ENCODE data around the gene SIPA1L3.
"Not testable (repeated sequence)": the region's sequence is repeated elsewhere in the genome, so short reads cannot be mapped to it uniquely, and the experiment has no call there.

SIPA1L3 gene

DNA sequence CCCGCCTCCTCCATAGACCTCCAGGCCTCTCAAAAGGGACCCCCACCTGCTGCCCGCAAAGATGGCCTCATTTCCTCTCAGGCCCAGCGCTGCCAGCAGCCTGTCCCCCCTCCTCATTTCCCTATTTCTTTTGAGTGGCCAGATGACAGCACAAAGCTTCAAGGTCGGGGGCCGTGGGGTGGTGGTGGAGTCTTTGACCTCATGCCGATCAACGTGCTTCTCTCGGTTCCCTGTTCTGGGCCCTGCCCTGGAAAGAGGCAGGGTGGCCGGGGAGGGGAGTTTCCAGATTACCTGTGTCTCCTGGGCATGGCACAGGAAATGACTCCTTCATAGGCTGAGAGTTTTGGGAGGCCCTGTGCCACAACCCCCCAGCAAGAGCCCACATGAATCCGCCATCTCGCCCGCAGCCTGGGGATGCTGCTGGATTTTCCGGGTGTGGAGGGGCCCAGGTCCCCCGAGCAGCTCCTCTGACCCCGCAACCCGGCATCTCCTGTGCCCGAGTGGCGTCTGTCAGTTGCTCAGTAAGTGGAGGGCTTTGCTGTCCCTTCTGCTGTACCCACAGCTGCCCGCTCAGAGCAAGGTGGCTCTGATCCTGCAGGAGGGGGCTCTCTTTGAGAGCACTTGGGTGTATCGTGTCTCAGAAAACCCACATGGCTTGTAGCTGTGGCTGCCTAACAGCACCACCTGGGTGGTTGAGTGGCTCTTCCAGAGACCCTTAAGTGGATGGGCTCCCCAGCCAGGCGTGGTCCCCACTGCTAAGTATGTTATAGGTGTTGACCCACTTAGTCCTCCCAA lies 139.4 kb downstream of the SIPA1L3 start:
- DNase-seq = no peak

DNA sequence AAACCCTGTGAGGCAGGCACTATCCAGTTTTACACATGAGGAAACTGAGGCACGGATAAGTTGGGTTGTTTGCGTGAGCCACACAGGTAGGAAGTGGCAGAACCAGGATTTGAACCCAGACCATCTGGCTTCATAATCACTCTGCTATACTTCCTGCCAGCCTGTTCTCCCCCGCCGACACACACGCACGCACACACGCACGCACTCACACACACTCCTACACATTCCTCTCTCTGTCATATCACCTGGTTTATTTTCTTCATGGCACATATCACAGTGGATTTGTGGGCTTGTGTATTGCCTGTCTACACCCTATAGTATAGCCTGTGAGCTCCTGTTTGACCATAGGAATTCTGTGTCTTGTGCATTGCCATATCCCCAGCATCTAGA lies 140.0 kb downstream of the SIPA1L3 start:
- DNase-seq = no peak

DNA sequence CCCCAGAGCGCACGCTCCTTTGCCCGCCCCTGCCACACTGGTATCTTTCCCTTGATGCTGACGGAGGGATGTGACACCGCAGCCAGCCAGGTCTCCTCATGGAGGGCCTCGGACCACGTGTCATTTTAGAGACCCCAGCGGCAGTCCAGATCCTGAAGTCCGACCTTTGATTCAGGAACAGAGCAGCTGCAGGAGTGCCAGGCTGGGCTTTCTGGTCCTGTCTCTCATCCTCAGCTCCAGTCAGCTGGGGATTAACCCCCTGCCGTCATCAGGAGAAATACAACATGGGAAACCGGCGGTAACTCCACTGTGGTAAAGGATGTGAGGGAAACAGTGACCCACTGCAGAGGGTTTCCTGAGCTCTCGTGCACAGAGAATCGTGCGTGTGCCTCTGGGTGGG lies 140.6 kb downstream of the SIPA1L3 start:
- DNase-seq = no peak

DNA sequence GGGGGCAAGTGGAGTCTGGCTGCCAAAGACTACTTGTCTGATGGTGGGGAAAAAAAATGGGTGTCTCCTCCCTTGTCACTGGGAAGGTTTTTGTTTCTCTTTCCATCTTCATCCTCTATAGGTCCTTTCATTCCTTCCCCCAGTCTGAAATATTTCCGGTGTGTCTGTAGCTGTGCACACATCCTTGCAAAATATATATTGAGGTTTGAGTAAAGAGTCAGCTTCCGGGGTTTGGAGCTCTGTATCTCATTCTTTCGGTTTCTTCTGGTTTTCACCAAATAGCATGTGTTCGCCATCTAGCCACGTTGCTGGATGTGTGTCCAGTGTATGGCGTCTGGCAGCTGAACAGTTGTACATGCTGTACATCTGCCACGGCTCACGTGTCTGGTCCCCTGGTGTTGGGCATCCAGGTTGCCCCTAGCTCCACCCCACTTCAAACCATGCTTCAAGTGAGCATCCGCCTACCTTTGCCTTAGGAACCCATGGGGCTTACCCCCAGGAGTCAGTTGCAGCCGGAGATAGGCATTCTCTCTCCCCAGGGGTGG lies 142.2 kb downstream of the SIPA1L3 start:
- peak; percentile 87 for DNase-seq

DNA sequence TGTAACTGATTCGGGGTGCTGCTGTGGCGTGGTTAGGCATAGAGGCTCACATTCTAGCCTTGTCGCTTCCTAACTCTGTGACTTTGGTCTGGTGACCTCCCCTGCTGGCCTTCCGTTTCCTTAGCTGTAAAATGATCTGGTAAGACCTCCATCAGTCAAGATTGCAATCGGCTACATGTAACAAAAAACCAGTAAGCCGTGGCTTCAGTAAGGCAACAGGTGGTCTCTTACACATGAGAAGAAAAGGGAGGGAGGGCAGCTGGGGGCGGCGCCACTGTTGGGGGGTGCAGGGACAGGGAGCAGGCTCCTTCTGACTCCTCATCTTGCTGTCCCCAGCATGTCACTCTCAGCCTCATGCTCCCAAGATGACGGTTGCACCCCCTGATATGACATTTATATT lies 148.0 kb downstream of the SIPA1L3 start:
- DNase-seq = no peak

DNA sequence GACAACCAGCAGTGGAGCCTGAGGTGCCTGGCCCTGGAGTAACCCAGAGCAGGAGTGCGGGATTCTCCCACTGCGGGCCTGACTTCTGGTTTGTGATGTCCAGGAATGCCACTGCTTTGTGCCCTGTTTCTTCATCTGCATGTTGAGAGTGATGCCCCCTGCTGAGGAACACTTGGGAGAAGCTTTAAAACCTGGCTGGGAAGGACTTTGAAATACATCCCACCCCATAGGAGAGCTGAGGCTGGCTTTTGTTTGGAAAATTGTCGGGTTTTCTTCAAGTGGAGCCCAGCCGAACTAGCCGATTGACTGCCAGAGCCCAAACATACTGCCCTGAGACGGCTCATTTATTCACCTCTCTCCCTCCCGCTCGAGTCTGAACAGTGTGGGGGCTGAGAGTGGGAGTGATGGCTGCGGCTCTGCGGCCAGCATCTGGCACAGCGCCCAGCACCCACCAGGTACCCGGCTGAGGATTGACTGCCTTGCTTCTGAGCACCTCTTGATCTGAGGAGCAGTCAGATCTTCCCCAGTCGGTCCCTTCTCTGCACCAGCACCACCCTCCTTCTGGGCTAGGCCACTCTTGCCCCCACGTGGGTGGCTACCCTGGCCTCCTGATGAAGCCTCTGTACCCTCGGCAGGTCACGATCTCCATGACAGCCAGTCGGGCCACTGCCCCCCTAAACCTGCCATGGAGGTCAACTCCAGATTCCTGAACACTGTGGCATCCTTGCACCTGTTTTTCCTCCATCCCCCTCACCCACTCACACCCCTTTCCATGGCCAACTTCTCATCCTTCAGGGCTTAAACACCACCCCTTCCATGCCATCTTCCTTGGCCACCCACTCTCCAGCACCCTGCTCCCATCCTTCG lies 148.9 kb downstream of the SIPA1L3 start:
- no peak for DNase-seq

DNA sequence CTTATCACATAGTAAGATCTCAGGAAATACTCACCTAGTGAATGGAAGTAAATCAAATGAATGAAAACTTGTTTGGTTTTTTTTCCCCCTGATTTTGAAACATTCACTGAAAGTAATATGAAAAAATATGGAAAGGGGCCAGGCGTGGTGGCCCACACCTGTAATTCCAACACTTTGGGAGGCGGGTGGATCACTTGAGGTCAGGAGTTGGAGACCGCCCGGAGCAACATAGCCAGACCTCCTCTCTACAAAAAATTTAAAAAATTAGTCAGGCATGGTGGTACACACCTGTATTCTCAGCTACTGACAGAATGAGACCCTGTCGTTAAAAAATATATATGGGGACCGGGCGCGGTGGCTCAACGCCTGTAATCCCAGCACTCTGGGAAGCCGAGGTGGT lies 149.6 kb downstream of the SIPA1L3 start:
- no peak for DNase-seq

DNA sequence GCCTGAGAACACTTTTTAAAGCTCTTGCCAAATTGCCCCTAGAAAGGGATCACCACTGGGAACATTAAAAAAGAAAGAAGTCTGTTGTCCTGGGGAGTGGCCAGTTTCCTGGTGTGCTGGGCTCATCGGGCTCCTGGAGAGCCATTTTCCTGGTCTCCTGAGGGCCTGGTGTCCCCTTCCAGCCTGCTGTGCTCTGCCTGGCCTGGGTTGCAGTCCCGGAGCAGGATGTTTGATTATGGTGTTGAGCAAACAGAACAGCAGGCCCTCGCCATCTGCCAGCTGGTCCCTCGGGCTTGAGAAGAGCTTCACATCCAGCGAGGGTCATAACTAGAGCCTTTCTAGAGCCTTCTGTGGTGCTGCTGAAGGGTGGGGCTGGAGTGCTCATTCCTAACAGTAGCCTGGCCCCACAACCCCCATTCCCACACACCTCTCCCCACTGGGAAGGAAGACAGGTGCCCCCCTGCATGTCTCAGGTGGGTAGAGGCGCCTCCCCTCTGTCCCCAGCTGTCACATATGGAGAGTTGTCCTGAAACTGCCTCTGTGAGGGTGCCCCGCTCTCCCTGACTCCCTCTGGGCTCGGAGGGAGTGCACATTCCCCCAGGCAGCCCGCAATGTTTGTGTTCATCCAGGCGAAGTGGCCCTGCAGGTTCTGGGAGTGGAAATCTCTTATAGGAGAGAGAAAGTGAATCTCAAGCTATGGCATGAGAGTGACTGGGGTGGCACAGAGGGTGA lies 151.1 kb downstream of the SIPA1L3 start:
- no peak for DNase-seq

DNA sequence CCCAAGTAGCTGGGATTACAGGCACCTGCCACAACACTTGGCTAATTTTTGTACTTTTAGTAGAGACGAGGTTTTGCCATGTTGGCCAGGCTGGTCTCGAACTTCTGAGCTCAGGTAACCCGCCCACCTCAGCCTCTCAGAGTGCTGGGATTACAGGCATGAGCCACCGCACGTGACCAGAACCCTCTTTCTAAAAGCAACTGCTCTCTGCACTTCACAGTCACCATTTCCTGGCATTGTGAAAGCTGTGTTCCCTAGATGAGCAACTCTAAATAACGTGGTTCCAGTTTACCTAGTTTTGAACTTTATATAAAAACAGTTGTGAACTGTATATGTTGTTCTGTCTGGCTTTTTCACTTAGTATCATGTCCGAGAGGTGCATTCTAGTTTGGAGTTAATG lies 152.9 kb downstream of the SIPA1L3 start:
- peak; percentile 63 for DNase-seq

DNA sequence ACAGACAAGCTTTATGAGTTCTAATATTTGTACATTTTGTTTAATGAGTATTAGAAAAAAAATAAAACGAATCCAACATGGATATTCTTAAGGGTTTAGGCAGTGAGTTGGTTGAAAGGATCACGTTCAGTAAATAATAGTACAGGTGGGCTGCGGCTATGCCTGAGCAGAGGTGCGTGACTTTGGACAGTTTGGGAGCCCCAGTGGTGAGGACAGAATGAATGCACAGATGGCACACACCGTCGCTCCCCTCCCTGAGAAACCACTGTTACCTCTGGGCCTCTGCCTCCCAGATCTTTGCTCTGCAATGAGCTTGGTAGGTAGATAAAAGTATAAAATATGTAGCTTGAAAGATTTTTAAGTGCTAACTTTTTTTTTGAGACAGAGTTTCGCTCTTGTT lies 153.3 kb downstream of the SIPA1L3 start:
- no peak for DNase-seq

DNA sequence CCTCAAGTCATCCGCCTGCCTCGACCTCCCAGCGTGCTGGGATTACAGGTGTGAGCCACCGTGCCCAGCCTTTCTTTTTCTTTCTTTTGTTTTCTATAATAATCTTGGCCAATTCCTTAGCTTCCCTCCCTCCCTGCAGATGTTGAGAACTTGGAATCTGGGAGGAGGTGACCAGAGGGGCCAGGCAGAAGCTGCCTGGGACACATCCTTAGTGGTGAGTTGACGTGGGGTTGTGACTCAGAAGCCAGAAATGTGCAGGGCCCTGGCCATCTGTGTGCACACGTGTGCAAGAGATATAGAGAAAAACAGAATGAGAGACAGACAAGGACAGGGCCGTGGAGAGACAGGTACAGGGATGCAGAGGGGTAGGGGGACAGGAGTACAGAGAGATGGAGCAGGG lies 154.3 kb downstream of the SIPA1L3 start:
- no peak for DNase-seq

DNA sequence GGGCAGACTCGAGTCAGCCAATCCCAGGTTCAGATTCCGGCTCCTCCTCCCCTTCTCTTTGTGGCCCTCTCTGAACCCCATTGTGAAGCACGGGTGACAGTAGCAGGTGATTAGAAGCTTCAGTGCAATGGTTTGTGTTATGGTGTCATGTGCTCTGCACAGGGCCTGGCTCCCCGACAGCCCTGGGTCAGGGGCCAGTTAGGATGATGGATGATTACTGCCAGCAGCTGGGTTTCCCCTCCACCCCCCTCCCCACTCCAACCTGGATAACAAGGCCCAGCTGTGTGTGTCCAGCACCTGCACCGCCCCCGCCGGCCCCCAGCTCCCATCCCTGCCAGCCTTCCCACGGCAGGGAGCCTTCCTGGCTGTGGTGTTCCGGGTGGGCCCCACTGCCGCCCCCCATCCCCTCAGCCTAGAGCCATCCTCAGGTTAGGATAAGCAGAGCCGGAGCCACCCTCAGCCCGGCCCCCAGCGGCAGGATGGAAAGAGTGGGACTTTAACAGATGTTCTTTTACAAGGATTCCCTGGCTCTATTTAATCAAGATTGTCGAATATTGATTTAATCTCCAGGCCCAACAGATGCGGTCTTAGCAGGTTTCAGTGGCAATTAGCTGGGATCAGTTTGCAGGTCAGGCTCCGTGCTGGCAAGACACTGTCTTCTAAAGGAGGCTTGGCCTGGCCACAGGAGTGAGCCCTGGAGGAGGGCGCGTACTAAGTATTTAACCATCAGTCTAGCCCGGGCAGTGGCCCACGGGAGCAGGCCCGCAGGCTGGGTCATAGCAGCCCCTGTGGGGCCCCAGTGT lies 156.2 kb downstream of the SIPA1L3 start:
- no peak for DNase-seq

DNA sequence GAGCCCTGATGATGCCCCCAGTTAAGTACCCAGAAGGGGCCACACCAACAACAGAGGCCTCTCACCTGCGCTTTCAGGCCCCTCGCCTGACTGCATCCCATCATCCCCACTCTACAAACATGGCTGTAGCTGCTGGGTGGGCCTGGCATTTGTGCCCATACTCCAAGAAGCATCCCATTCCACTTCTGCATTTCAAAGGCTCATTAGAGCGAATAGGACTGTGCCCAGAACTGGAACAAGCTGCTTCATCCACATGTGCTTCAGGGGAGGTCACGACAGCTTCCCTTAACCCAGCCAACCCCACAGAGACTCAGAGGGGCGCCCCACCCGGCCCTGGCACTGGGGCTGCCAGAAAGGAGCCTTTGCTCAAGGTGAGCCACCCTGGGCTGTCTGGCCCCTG lies 156.9 kb downstream of the SIPA1L3 start:
- DNase-seq = no peak

DNA sequence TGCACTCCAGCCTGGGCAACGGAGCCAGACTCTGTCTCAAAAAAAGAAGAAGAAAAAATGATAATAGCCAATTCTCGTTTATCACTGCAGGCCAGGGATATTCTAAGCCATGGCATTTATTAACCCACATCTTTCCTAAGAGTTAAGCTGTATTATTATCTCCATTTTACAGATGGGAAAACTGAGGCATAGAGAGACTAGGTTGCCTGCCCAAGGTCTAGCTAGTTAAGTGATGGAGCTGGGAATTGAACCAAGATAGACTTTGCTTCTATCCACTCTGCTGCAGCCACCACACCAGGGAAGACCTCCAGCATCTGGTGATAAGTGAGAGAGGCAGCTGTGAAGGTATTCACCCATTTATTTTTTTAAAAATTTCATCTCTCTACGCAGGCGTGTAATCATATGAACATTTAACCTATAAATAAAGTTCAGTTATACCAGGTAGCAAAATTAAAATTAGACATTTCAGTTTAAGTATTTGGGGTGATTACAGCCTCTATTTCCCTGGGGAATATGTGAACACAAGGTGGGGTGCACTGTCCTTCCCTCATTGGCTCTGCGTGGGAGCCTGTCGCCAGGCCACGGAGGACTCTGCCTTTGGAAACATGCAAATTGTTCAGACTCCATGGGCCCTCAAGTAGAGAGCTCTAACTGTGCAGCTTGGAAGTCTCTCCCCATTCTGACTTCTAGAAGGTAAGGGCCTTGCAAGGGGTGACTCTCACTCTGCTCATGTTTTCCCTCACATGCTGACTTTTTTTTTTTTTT lies 157.8 kb downstream of the SIPA1L3 start:
- DNase-seq = no peak

DNA sequence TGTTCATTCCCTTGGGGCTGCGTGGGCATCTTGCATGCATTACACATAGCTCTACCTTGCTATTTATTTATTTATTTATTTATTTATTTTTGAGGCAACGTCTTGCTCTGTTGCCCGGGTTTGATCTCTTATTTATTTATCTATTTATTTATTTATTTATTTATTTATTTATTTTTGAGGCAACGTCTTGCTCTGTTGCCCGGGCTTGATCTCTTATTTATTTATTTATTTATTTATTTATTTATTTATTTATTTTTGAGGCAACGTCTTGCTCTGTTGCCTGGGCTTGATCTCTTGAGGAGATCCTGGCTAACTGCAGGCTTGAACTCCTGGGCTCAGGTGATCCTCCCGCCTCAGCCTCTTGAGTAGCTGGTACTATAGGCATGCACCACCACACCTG lies 158.8 kb downstream of the SIPA1L3 start:
- DNase-seq = not testable (repeated sequence)

DNA sequence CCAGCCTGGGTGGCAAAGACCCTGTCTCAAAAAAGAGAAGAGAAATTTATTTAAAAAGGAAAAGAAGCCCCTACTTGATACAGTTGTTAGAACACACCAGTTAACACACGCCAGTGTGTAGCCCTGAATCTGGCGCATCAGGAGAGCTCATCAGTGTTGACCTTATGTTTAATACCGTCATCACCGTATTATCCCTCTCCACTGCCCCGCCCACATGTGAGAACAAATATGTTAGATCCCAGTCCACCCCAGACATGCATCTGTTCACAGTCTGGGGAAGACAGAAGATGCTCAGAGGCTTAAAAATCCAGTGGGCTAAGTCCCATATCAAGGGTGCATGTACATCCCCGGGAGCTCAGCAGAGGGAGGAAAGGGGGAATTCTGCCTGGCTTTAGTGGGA lies 161.8 kb downstream of the SIPA1L3 start:
- no peak for DNase-seq

DNA sequence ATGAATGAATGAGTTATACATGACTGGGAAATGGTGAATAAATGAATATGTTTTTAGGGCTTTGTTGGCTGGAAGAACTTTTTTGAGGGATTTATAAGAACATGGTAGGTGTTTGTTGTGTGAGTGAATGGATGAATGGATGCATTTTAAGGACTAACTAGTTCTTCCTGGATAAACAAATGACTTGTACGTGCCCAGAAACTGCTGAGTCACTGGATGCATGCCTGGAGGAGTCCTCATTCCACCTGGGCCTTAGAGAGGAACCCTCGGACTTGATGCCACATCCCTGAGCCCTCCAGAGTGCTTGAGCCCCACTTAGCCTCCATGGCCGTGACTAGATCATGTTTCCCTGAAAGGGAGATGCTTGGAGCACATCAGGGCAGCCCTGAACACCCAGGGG lies 163.6 kb downstream of the SIPA1L3 start:
- no peak for DNase-seq

DNA sequence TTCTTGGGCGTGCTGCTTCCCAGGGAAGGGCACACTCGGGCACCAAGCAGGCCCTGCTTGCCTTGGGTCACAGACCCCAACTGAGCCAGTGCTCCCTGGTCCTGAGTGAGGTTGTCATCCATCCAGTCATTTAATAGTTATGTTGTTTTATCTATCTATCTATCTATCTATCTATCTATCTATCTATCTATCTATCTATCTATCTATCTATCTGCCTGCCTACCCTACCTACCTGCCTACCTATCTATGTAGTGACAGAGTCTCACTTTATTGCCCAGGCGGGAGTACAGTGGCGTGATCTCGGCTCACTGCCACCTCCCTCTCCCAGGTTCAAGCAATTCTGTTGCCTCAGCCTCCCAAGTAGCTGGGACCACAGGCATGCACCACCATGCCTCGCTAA lies 164.0 kb downstream of the SIPA1L3 start:
- not testable (repeated sequence) for DNase-seq

DNA sequence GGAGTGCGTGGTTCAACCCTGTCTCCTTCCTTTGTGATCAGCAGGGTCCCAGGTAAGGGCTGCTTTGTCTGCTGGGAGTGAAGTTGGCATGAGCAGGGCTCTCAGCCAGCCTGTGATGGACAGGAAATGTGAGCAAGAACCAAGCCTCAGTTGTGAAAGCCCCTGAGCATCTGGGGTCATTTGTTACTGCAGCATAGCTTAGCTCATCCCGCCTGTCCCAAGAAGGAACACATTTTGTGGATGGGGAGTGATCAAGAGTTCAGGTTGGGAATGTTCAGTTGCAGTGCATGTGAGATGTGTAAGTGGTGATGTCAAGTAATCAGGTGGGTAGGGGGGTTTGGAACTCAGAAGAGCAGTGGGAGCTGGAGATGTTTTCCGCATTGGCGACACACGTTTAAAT lies 164.6 kb downstream of the SIPA1L3 start:
- no peak for DNase-seq

DNA sequence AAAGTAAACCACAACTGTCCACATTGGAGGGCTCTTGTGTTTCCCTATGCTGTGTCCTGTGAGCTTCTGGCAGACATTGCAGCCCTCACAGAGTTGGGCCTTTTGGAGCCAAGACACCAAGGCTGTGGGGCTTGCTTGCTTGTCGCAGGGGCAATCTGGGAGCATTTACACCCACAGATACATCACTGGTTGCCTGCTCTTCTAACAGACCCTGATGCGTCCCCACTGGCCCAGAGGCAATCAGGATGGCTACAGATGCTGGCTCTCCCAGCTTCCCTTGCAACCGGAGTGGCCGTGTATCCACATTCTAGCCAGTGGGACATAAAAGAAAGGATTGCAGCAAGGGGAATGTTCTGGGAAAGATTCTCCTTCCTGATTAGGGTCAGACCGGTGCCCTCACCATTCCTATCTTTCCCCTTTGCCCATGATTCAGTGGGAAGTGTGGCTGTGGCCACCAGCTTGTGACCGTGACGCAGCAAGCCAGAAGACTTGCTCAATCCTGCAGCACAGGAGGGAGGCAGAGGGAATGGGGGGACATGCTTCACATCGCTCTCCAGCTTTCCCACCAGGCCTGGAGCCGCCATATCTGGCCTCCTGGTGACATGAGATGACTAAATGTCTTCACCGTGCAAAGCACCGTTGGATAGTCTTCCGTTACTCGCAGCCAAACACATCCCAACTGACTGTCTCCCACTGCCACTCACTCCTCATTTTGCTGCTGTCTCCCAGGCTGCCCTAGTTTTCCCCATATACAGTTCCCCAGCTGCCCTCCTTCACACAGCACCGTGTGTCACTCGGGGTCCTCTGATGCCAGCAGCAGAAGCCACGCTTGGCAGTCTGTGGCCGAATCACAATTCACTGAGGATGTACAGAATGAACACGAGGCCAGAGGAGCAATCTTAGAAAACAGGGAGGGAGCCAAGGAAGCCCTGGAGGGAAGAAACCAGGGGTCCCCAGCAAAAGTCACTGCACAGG lies 166.1 kb downstream of the SIPA1L3 start:
- no peak for DNase-seq
